ENCODE data around the gene ARHGEF12. TPM values are rescaled to one million over a fixed set of nuclear protein-coding genes. Genes with fewer than 3 reads are reported as not detected.

Gene ARHGEF12
- total RNA-seq, 1 experiment from 2014 or later: 132 TPM

GRCh38 chr11:120448240-120448639 is 112.0 kb downstream of the ARHGEF12 start:
- Histone ChIP-seq H3K4me3 (ENCODE audit: low read depth, low read length, poor library complexity, severe bottlenecking) (no peak overlapping the region), H3K4me1 (ENCODE audit: insufficient read depth, low read length, poor library complexity, severe bottlenecking) (no peaks in the 10 kb centered on the region), H3K9me3 (ENCODE audit: low read depth, low read length, poor library complexity, severe bottlenecking) (no peaks in the 10 kb centered on the region), H3K36me3 (ENCODE audit: insufficient read depth, low read length, poor library complexity, severe bottlenecking) (peaks cover 82% of the 10 kb centered on the region), H3K27ac (ENCODE audit: low read depth, low read length, poor library complexity, severe bottlenecking) (no peak overlapping the region), H3K27me3 (replicated peaks; ENCODE audit: insufficient read depth, low read depth, low read length, poor library complexity) (no peaks in the 10 kb centered on the region)
- TF ChIP-seq EZH2 (IDR thresholded peaks at IDR 0.05; ENCODE audit: borderline replicate concordance, low read depth, low read length, poor library complexity, severe bottlenecking) (no peak), CTCF (conservative IDR thresholded peaks at IDR 0.05; ENCODE audit: low read depth, low read length) (no peak)
- BruUV-seq (replicated peaks): no TSS peak
- intact Hi-C loops (cut with micrococcal nuclease; ENCODE audit: unreplicated experiment): no loop called here
- ChIA-PET POLR2A (ENCODE audit: low non-redundant PET) (no interaction called here), CTCF (no interaction called here)
- no peak for DNase-seq (ENCODE audit: low spot score)

GRCh38 chr11:120455487-120455886 is 119.3 kb downstream of the ARHGEF12 start:
- H3K9me3 ChIP-seq (ENCODE audit: low read depth, low read length, poor library complexity, severe bottlenecking): no peaks in the 10 kb centered on the region
- no peak overlapping the region for H3K4me3 ChIP-seq (ENCODE audit: low read depth, low read length, poor library complexity, severe bottlenecking)
- CTCF ChIA-PET: no interaction called here
- peaks cover 91% of the 10 kb centered on the region for H3K36me3 ChIP-seq (ENCODE audit: insufficient read depth, low read length, poor library complexity, severe bottlenecking)
- H3K4me1 ChIP-seq (ENCODE audit: insufficient read depth, low read length, poor library complexity, severe bottlenecking): no peaks in the 10 kb centered on the region
- TF ChIP-seq EZH2 (IDR thresholded peaks at IDR 0.05; ENCODE audit: borderline replicate concordance, low read depth, low read length, poor library complexity, severe bottlenecking) (no peak), CTCF (conservative IDR thresholded peaks at IDR 0.05; ENCODE audit: low read depth, low read length) (no peak)
- no peak overlapping the region for H3K27ac ChIP-seq (ENCODE audit: low read depth, low read length, poor library complexity, severe bottlenecking)
- intact Hi-C loops (cut with micrococcal nuclease; ENCODE audit: unreplicated experiment): no loop called here
- no peaks in the 10 kb centered on the region for H3K27me3 ChIP-seq (replicated peaks; ENCODE audit: insufficient read depth, low read depth, low read length, poor library complexity)
- POLR2A ChIA-PET (ENCODE audit: low non-redundant PET): no interaction called here
- BruUV-seq (replicated peaks): no TSS peak
- no peak for DNase-seq (ENCODE audit: low spot score)

- no peak overlapping the region for H3K27ac ChIP-seq (ENCODE audit: low read depth, low read length, poor library complexity, severe bottlenecking)
- no peak for DNase-seq (ENCODE audit: low spot score)
- peaks cover 96% of the 10 kb centered on the region for H3K36me3 ChIP-seq (ENCODE audit: insufficient read depth, low read length, poor library complexity, severe bottlenecking)
- ChIA-PET POLR2A (ENCODE audit: low non-redundant PET) (no interaction called here), CTCF (no interaction called here)
- no peaks in the 10 kb centered on the region for H3K9me3 ChIP-seq (ENCODE audit: low read depth, low read length, poor library complexity, severe bottlenecking)
- BruUV-seq (replicated peaks): no TSS peak
- no peak for TF ChIP-seq EZH2 (IDR thresholded peaks at IDR 0.05; ENCODE audit: borderline replicate concordance, low read depth, low read length, poor library complexity, severe bottlenecking)
- no peak for TF ChIP-seq CTCF (conservative IDR thresholded peaks at IDR 0.05; ENCODE audit: low read depth, low read length)
- intact Hi-C loops (cut with micrococcal nuclease; ENCODE audit: unreplicated experiment): no loop called here
- no peaks in the 10 kb centered on the region for H3K27me3 ChIP-seq (replicated peaks; ENCODE audit: insufficient read depth, low read depth, low read length, poor library complexity)
- no peak overlapping the region for H3K4me3 ChIP-seq (ENCODE audit: low read depth, low read length, poor library complexity, severe bottlenecking)
- no peaks in the 10 kb centered on the region for H3K4me1 ChIP-seq (ENCODE audit: insufficient read depth, low read length, poor library complexity, severe bottlenecking)
These were observed 121.8 kb downstream of the ARHGEF12 start for GRCh38 chr11:120457996-120458395.
